ENCODE results near the gene RUBCN. TPM values are rescaled to one million over a fixed set of nuclear protein-coding genes. Genes with fewer than 3 reads are reported as not detected.

RUBCN gene
- total and polyA plus RNA-seq, 5 experiments from 2014 or later: 20.3 to 70.3 (median 23.6) TPM

DNA sequence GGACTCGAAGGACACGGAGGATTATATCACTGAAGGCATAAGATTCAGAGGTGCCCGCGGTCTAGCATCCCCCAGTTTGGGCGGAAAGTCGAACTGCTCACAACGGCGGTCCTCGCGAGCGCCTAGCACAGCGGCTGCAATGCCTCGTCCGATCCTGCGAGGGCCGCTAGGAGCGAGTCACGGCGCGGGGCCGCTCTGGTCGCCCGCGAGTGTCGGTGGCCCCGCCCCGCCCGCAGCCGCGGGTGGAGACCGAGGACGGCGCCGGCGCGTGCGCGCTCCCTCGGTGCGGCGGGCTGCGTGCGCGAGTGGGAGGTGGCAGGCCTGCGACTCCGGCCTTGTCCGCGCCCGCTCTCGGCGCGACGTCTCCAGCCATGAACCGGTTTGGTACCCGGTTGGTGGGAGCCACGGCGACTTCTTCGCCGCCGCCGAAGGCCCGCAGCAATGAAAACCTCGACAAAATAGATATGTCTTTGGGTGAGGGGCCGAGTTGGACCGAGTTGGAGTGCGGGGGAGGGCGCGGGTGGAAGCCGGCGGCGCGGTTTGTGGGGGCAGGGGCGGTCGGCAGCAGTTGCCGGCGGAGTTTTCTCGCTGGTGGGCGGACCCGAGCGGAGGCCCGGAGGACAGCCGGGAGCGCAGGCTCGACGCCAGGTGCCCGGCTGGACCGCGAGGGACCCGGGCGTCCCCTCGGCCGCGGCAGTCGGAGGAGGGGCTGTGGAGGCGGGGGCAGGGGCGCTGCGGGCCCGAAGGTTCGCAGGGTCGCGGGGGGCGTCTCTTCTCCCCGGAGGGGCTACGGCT is 13.1 kb upstream of the RUBCN start, which contains the start of gene FYTTD1:
Gene FYTTD1 (plus strand): TSS at position 283 of the 795 bp plus-strand sequence. CDS start 89 bp downstream, at position 372.
- Mint-ChIP-seq H3K4me1 (peaks cover 26 to 58% (median 49%) of the 10 kb centered on the region in 4 donors), H3K9me3 (no peaks in the 10 kb centered on the region), H3K36me3 (peaks cover 0 to 3% (median 0%) of the 10 kb centered on the region in 3 donors), H3K4me3 (peak within 1 kb of the TSS; percentile 88 to 100 (median 98)), H3K27me3 (no peaks in the 10 kb centered on the region), H3K27ac (peak within 1 kb of the TSS; percentile 96 to 100 (median 98))
- peak; percentile 81 to 90 (median 86) for DNase-seq
- ATAC-seq: peak; percentile 79 to 83
- POLR2A ChIA-PET: interaction anchor here (0.8 to 3.0 kb wide), 9 partner anchors 12 to 194 kb away, joined by 3 to 26 read pairs (median 6); partner anchors contain the start of genes BDH1, LRCH3 and RUBCN

GRCh38 chr3:197749315-197749600 is 12.6 kb upstream of the RUBCN start:
- ATAC-seq: peak; percentile 68 to 78
- H3K9me3 Mint-ChIP-seq: no peaks in the 10 kb centered on the region
- POLR2A ChIA-PET: interaction anchor here (0.8 to 3.0 kb wide), 5 partner anchors 11 to 194 kb away, joined by 3 to 26 read pairs (median 7); partner anchors contain the start of genes BDH1, LRCH3 and RUBCN
- peak overlapping the region; percentile 95 to 100 (median 98) for H3K27ac Mint-ChIP-seq
- DNase-seq: peak in 9 of 10 donors; percentile 46 to 89 (median 82)
- peaks cover 0 to 3% (median 0%) of the 10 kb centered on the region in 3 donors for H3K36me3 Mint-ChIP-seq
- H3K27me3 Mint-ChIP-seq: no peaks in the 10 kb centered on the region
- peak overlapping the region; percentile 88 to 100 (median 98) for H3K4me3 Mint-ChIP-seq
- H3K4me1 Mint-ChIP-seq: peaks cover 25 to 54% (median 44%) of the 10 kb centered on the region in 4 donors

DNA sequence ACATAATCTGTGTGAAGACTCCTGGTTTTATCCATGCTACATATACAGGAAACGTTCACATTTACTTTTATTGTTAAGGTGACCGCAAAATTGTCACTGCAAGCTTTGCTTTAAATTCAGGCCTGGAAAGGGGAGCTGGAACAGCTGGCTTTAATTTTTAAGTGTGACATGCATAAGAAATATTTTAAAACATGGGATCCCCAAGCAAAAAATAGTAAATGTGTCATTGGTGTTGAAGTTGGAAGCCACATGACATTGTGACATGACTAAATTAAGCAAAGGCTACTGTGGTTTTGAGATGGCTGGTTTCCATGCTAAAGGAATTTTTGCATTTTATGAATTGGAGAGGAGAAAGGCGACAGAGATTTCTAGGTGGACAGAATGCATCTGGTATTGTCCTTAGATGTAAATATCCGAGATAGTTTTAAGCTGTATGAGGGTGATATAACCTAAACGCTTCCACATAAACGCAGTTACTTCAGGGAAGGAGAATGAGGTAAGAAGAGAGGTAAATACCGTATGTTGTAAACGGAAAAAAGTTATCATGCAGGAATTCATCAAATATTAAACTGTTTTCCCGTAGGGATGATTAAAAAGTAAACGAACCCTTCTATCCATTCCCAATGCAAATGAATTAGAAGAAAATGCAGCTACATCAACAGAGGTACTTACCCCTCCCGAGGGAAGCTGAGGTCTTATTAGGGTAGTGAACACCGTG is 12.1 kb upstream of the RUBCN start:
- H3K27ac Mint-ChIP-seq: peak overlapping the region; percentile 95 to 100 (median 98)
- H3K36me3 Mint-ChIP-seq: no peaks in the 10 kb centered on the region
- peaks cover 21 to 49% (median 39%) of the 10 kb centered on the region in 4 donors for H3K4me1 Mint-ChIP-seq
- no peaks in the 10 kb centered on the region for H3K27me3 Mint-ChIP-seq
- DNase-seq: no peak
- H3K4me3 Mint-ChIP-seq: peak overlapping the region; percentile 88 to 100 (median 98)
- POLR2A ChIA-PET: interaction anchor here (0.8 to 3.0 kb wide), 5 partner anchors 11 to 193 kb away, joined by 3 to 26 read pairs (median 7); partner anchors contain the start of genes BDH1, LRCH3 and RUBCN
- H3K9me3 Mint-ChIP-seq: no peaks in the 10 kb centered on the region
- ATAC-seq: no peak

DNA sequence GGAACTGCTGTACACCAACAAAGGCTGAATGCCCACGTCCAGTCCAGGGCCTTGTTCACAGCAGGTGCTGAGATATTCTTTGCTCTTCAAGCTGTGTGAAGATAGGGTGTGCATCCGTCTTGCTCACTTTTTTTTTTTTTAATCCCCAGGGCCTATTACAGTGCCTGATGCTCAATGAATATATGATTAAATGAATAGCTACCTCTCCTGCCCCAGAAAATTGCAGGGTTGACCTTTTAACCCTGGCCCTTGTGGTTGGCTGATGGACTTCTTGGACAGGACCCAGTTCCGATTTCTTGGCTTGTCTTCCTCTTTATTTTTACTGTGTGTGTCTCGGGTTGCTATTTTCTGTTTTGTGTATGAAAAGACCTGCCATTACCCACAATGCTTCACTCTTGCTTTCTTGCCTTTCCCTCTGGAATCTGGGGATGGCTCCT is 10.1 kb upstream of the RUBCN start:
- Mint-ChIP-seq H3K4me1 (peaks cover 14 to 35% (median 24%) of the 10 kb centered on the region in 4 donors), H3K9me3 (no peaks in the 10 kb centered on the region), H3K27me3 (no peaks in the 10 kb centered on the region), H3K4me3 (peak overlapping the region in 2 of 10 donors; percentile 26 to 34), H3K36me3 (no peaks in the 10 kb centered on the region), H3K27ac (peak overlapping the region in 4 of 10 donors; percentile 10 to 88 (median 74))
- ATAC-seq (no peak), DNase-seq (no peak)
- POLR2A ChIA-PET: no interaction called here

GRCh38 chr3:197746209-197746608 is 9.5 kb upstream of the RUBCN start:
- peak overlapping the region in 1 of 10 donors; percentile 66 for H3K27ac Mint-ChIP-seq
- no peaks in the 10 kb centered on the region for H3K9me3 Mint-ChIP-seq
- DNase-seq: no peak
- H3K4me1 Mint-ChIP-seq: peaks cover 12 to 30% (median 21%) of the 10 kb centered on the region in 4 donors
- no peak for ATAC-seq
- no peaks in the 10 kb centered on the region for H3K36me3 Mint-ChIP-seq
- H3K4me3 Mint-ChIP-seq: no peak overlapping the region
- H3K27me3 Mint-ChIP-seq: no peaks in the 10 kb centered on the region
- POLR2A ChIA-PET: no interaction called here

DNA sequence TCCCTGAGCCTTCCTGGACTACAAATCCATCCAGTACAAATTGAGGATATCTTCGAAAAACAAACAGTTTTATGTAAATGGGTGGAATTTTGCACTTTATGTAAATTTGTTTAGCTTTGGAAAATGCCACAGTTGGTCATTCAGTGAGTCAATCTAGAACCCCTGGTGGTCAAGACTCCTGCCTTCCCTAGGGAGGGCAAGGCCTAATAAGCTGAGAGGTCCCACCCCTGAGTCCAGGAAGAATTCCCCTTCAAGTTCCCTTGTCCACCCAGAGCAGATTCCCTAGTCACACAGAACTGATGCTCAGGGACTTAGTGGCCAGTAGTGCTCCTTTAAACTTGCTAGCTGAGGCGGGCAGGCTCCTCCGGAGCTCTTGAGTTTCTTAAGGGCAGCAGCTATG is 6.1 kb upstream of the RUBCN start:
- DNase-seq: no peak
- H3K4me3 Mint-ChIP-seq: no peak overlapping the region
- H3K36me3 Mint-ChIP-seq: no peaks in the 10 kb centered on the region
- POLR2A ChIA-PET: interaction anchor here (0.9 to 1.0 kb wide), 2 partner anchors 31 to 46 kb away, joined by 3 read pairs; no protein-coding TSS in a partner anchor
- H3K27me3 Mint-ChIP-seq: no peaks in the 10 kb centered on the region
- H3K27ac Mint-ChIP-seq: peak overlapping the region in 1 of 10 donors; percentile 8
- peaks cover 0 to 14% (median 2%) of the 10 kb centered on the region in 4 donors for H3K4me1 Mint-ChIP-seq
- no peak for ATAC-seq
- no peaks in the 10 kb centered on the region for H3K9me3 Mint-ChIP-seq

GRCh38 chr3:197737749-197738462 is 1.2 kb upstream of the RUBCN start:
- H3K36me3 Mint-ChIP-seq: peaks cover 0 to 5% (median 0%) of the 10 kb centered on the region in 3 donors
- H3K4me3 Mint-ChIP-seq: peak overlapping the region; percentile 84 to 99 (median 92)
- H3K27me3 Mint-ChIP-seq: no peaks in the 10 kb centered on the region
- H3K27ac Mint-ChIP-seq: peak overlapping the region; percentile 79 to 98 (median 96)
- DNase-seq (no peak), ATAC-seq (no peak)
- POLR2A ChIA-PET: interaction anchor here (0.7 to 5.8 kb wide), 2 partner anchors 11 to 45 kb away, joined by 3 to 26 read pairs; partner anchors contain the start of gene FYTTD1
- no peaks in the 10 kb centered on the region for H3K9me3 Mint-ChIP-seq
- peaks cover 15 to 42% (median 31%) of the 10 kb centered on the region in 4 donors for H3K4me1 Mint-ChIP-seq

GRCh38 chr3:197737319-197737649 is 580 bp upstream of the RUBCN start:
- DNase-seq (no peak), ATAC-seq (no peak)
- peak overlapping the region; percentile 84 to 99 (median 92) for H3K4me3 Mint-ChIP-seq
- peaks cover 0 to 5% (median 0%) of the 10 kb centered on the region in 3 donors for H3K36me3 Mint-ChIP-seq
- H3K27me3 Mint-ChIP-seq: no peaks in the 10 kb centered on the region
- H3K4me1 Mint-ChIP-seq: peaks cover 15 to 47% (median 36%) of the 10 kb centered on the region in 4 donors
- no peaks in the 10 kb centered on the region for H3K9me3 Mint-ChIP-seq
- POLR2A ChIA-PET: interaction anchor here (0.7 to 5.8 kb wide), 3 partner anchors 12 to 124 kb away, joined by 3 to 26 read pairs (median 3); partner anchors contain the start of gene FYTTD1
- H3K27ac Mint-ChIP-seq: peak overlapping the region; percentile 79 to 98 (median 96)

- POLR2A ChIA-PET: interaction anchor here (0.6 to 5.8 kb wide), 8 partner anchors 13 to 1180 kb away, joined by 3 to 26 read pairs (median 3); partner anchors contain the start of gene FYTTD1
- Mint-ChIP-seq H3K4me1 (peaks cover 18 to 53% (median 42%) of the 10 kb centered on the region in 4 donors), H3K36me3 (peaks cover 0 to 5% (median 0%) of the 10 kb centered on the region in 3 donors), H3K9me3 (no peaks in the 10 kb centered on the region), H3K27me3 (no peaks in the 10 kb centered on the region), H3K4me3 (peak overlapping the region; percentile 84 to 99 (median 94)), H3K27ac (peak overlapping the region; percentile 81 to 98 (median 92))
- ATAC-seq (peak in 1 of 2 donors; percentile 10), DNase-seq (peak in 8 of 10 donors; percentile 5 to 63 (median 31))
Observed at GRCh38 chr3:197736010-197736490, 654 bp downstream of the RUBCN start.

DNA sequence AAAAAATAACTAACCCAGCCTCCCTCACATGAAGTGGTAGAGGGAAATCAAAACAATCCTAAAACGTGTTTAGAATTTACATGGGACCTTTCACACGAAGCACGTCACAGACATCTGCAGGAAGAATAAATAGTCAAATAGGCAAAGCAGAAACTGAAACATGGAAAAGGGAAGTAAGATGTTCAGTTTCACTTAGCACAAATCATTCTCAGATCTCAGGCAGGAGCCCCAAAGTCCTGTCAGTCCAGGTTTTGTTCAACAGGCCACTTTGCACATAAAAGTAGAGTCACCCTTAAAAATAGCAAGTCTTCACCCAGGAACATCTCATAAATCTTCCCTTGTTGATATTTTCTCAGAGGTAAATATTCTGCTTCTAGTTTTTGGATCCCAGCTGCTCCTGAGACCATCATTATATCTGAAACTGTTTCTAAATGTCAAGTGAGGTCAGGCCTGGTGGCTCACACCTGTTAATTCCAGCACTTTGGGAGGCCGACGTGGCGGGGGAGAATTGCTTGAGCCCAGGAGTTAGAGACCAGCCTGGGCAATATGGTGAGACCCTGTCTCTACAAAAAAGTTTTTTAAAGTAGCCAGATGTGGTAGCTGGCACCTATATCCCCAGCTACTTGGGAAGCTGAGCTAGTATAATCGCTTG is 1.9 kb downstream of the RUBCN start:
- peaks cover 26 to 61% (median 51%) of the 10 kb centered on the region in 4 donors for H3K4me1 Mint-ChIP-seq
- H3K27me3 Mint-ChIP-seq: no peaks in the 10 kb centered on the region
- no peaks in the 10 kb centered on the region for H3K9me3 Mint-ChIP-seq
- POLR2A ChIA-PET: interaction anchor here (2.0 kb wide), 1 partner anchor 16 kb away, joined by 12 read pairs; no protein-coding TSS in a partner anchor
- peaks cover 0 to 5% (median 2%) of the 10 kb centered on the region in 3 donors for H3K36me3 Mint-ChIP-seq
- ATAC-seq (no peak), DNase-seq (no peak)
- H3K27ac Mint-ChIP-seq: peak overlapping the region in 6 of 10 donors; percentile 12 to 77 (median 62)
- peak overlapping the region in 9 of 10 donors; percentile 19 to 77 (median 52) for H3K4me3 Mint-ChIP-seq

- Mint-ChIP-seq H3K4me1 (peaks cover 30 to 68% (median 59%) of the 10 kb centered on the region in 4 donors), H3K4me3 (no peak overlapping the region), H3K36me3 (peaks cover 2 to 13% (median 4%) of the 10 kb centered on the region in 3 donors), H3K9me3 (no peaks in the 10 kb centered on the region), H3K27me3 (no peaks in the 10 kb centered on the region), H3K27ac (no peak overlapping the region)
- POLR2A ChIA-PET: interaction anchor here (0.7 to 1.1 kb wide), 2 partner anchors 12 to 13 kb away, joined by 3 read pairs; no protein-coding TSS in a partner anchor
- ATAC-seq (no peak), DNase-seq (no peak)
Observed at GRCh38 chr3:197733042-197733441, 3.7 kb downstream of the RUBCN start.

All from naive thymus-derived CD8-positive, alpha-beta T cell (primary cell).